CD4-positive, alpha-beta T cell treated with Interleukin-12 subunit alpha and Interleukin-12 subunit beta, for 1 hour (primary cell): ENCODE results near the gene ZNF575.

ENCODE experiments used
- DNase-seq: peaks from one replicate; pipeline ENCODE4 v3.0.0-alpha.2; 2020

Gene ZNF575

GRCh38 chr19:43532962-43533545, at the start of gene ZNF575:
Gene ZNF575 (plus strand): TSS chr19:43533188. CDS start chr19:43534423, 1,235 bp downstream.
- DNase-seq: peak; percentile 86

- no peak for DNase-seq
Observed at GRCh38 chr19:43483281-43483680, 49.7 kb upstream of the ZNF575 start.

- no peak for DNase-seq
Observed at GRCh38 chr19:43485951-43486350, 47.0 kb upstream of the ZNF575 start.

GRCh38 chr19:43486412-43486811, 46.6 kb upstream of the ZNF575 start:
- DNase-seq: no peak

GRCh38 chr19:43488179-43488578, 44.8 kb upstream of the ZNF575 start:
- no peak for DNase-seq

GRCh38 chr19:43489310-43489709, 43.7 kb upstream of the ZNF575 start:
- DNase-seq: no peak

GRCh38 chr19:43489979-43490599, 42.9 kb upstream of the ZNF575 start:
- no peak for DNase-seq

GRCh38 chr19:43490759-43491158, 42.2 kb upstream of the ZNF575 start:
- DNase-seq: no peak

GRCh38 chr19:43495082-43495481, 37.9 kb upstream of the ZNF575 start:
- DNase-seq: no peak

GRCh38 chr19:43496960-43497359, 36.0 kb upstream of the ZNF575 start:
- no peak for DNase-seq

- DNase-seq: no peak
Observed at GRCh38 chr19:43498233-43498842, 34.6 kb upstream of the ZNF575 start.

GRCh38 chr19:43499042-43499441, 33.9 kb upstream of the ZNF575 start:
- no peak for DNase-seq

GRCh38 chr19:43501661-43502418, 31.1 kb upstream of the ZNF575 start:
- no peak for DNase-seq

GRCh38 chr19:43502419-43502976, 30.5 kb upstream of the ZNF575 start:
- no peak for DNase-seq

GRCh38 chr19:43503501-43504425, 29.2 kb upstream of the ZNF575 start:
- DNase-seq: peak; percentile 99

- DNase-seq: peak; percentile 63
Observed at GRCh38 chr19:43504426-43505185, 28.4 kb upstream of the ZNF575 start, which contains the start of gene PHLDB3. Gene PHLDB3 (minus strand): TSS chr19:43504746. CDS start chr19:43504118, 628 bp downstream.

GRCh38 chr19:43505186-43505456, 27.9 kb upstream of the ZNF575 start:
- DNase-seq: no peak

- no peak for DNase-seq
Observed at GRCh38 chr19:43505941-43506340, 27.0 kb upstream of the ZNF575 start.

- DNase-seq: no peak
Observed at GRCh38 chr19:43506629-43507028, 26.4 kb upstream of the ZNF575 start.

- no peak for DNase-seq
Observed at GRCh38 chr19:43507880-43508279, 25.1 kb upstream of the ZNF575 start.

- DNase-seq: no peak
Observed at GRCh38 chr19:43510713-43511112, 22.3 kb upstream of the ZNF575 start.

- DNase-seq: no peak
Observed at GRCh38 chr19:43511324-43511723, 21.7 kb upstream of the ZNF575 start.
